HepG2 (cell line): ENCODE data around the gene ATP13A3. TPM values are rescaled to one million over a fixed set of nuclear protein-coding genes. Genes with fewer than 3 reads are reported as not detected.

Source experiments
- ATAC-seq: fragments of 200-7000 bp; cut with Tn5 transposase; 3 replicates; pipeline ENCODE4 v1.9.1; 2020; ENCODE audit warnings: mild to moderate bottlenecking, moderate library complexity
- BruUV-seq: library from RNA; stranded (reverse); fragments of 400-500 nt; replicated peaks from 2 replicates; lab custom pipeline; 2021; lab: Mats Ljungman, UMichigan
- CTCF ChIA-PET: fragments of 300-600 bp; formaldehyde crosslinking; extraction: SDS; loops from one replicate; lab custom pipeline; 2021; ENCODE audit warnings: low total read pairs, inconsistent platforms, low intra/inter-chr PET ratio; lab: Yijun Ruan, JAX
- POLR2A ChIA-PET: fragments of 350-600 bp; sonication (Branson Sonifier 250); formaldehyde crosslinking; loops from one replicate; lab custom pipeline; 2020; ENCODE audit warnings: antibody characterized with exemption, inconsistent platforms; lab: Yijun Ruan, JAX
- DNase-seq: peaks from one replicate; pipeline ENCODE4 v3.0.0-alpha.2; 2015; ENCODE audit warnings: low spot score
- FAIRE-seq: peaks from 3 replicates; lab custom pipeline; 2011; peaks lifted over from hg19 to GRCh38; lab: Jason Lieb, UNC
- H2AFZ ChIP-seq: one replicate; pipeline ENCODE4 v1.6.1; 2011; ENCODE audit warnings: low read length, inconsistent platforms
- H3K27ac ChIP-seq: fragments of 300-600 bp; 3 replicates; pipeline ENCODE4 v1.8.0; 2011; ENCODE audit warnings: mixed run types, mild to moderate bottlenecking, mixed read lengths, low read length, inconsistent platforms; ENCODE audit not compliant: insufficient read depth; ENCODE audit errors: extremely low read length
- H3K27me3 ChIP-seq, 2 experiments: fragments of 200-600 bp in 1 of 2; 2 replicates in 1 of 2; 3 replicates in 1 of 2; pipeline versions ENCODE4 v1.6.0 to v1.8.0; 2011; ENCODE audit warnings: low read length in 2 of 2, mild to moderate bottlenecking in 2 of 2, moderate library complexity in 2 of 2, inconsistent platforms in 1 of 2; ENCODE audit not compliant: insufficient read depth in 2 of 2, control insufficient read depth in 1 of 2
- H3K36me3 ChIP-seq, 2 experiments: fragments of 200-600 bp in 1 of 2; replicated peaks in 1 of 2; 2 replicates in 1 of 2; 3 replicates in 1 of 2; pipeline versions ENCODE4 v1.5.1 to v1.8.0; 2011; ENCODE audit warnings: low read length in 2 of 2, inconsistent platforms in 1 of 2; ENCODE audit not compliant: insufficient read depth in 2 of 2, control insufficient read depth in 1 of 2
- H3K4me1 ChIP-seq: 2 replicates; pipeline ENCODE4 v1.5.1; 2012; ENCODE audit warnings: low read length, inconsistent platforms; ENCODE audit not compliant: insufficient read depth
- H3K4me2 ChIP-seq: 2 replicates; pipeline ENCODE4 v1.6.0; 2011; ENCODE audit warnings: low read depth, low read length, inconsistent platforms
- H3K4me3 ChIP-seq, 3 experiments: fragments of 200-600 bp in 1 of 3; sonication (generic), shearing (Covaris generic) in 1 of 3; replicated peaks in 1 of 3; 2 replicates each; pipeline ENCODE4 v1.5.1; 2011 to 2016; ENCODE audit warnings: low read length in 3 of 3, inconsistent platforms in 2 of 3, low read depth in 2 of 3, mild to moderate bottlenecking in 2 of 3, control low read depth in 1 of 3, mixed read lengths in 1 of 3; ENCODE audit not compliant: insufficient read depth in 1 of 3
- H3K79me2 ChIP-seq: one replicate; pipeline ENCODE4 v1.6.1; 2011; ENCODE audit warnings: low read length, inconsistent platforms; ENCODE audit not compliant: insufficient read depth
- H3K9ac ChIP-seq: 2 replicates; pipeline ENCODE4 v1.6.0; 2011; ENCODE audit warnings: mild to moderate bottlenecking, low read depth, low read length, inconsistent platforms; ENCODE audit not compliant: insufficient read depth
- H3K9me3 ChIP-seq: 2 replicates; pipeline ENCODE4 v1.5.1; 2012; ENCODE audit warnings: mild to moderate bottlenecking, low read length
- H4K20me1 ChIP-seq: 2 replicates; pipeline ENCODE4 v1.6.0; 2011; ENCODE audit warnings: inconsistent platforms, mild to moderate bottlenecking, low read length, moderate library complexity; ENCODE audit not compliant: insufficient read depth
- AFF4 ChIP-seq: sonication (generic); formaldehyde crosslinking; IDR thresholded peaks from 2 replicates; pipeline ENCODE4 v1.4.0; 2020; ENCODE audit warnings: missing genetic modification reagents
- ATF7-NPFF ChIP-seq: sonication (generic); formaldehyde crosslinking; IDR thresholded peaks from 2 replicates; pipeline ENCODE4 v1.8.1; 2023; ENCODE audit warnings: mild to moderate bottlenecking, low read depth, missing genetic modification reagents, moderate library complexity
- KAT7 ChIP-seq: IDR thresholded peaks from 2 replicates; pipeline ENCODE4 v1.6.1; 2018; ENCODE audit warnings: borderline replicate concordance, missing compliant biosample characterization
- MNT ChIP-seq: fragments of 450-650 bp; IDR thresholded peaks from 2 replicates; pipeline ENCODE4 v1.6.1; 2016
- NCOA1 ChIP-seq: sonication (generic); formaldehyde crosslinking; IDR thresholded peaks from 2 replicates; pipeline ENCODE4 v1.9.0; 2021; ENCODE audit warnings: missing genetic modification reagents
- TEAD3 ChIP-seq: optimal IDR thresholded peaks from 2 replicates; pipeline ENCODE3; 2016; ENCODE audit warnings: borderline replicate concordance
- ZNF546 ChIP-seq: sonication (generic); formaldehyde crosslinking; conservative IDR thresholded peaks from 2 replicates; pipeline ENCODE4 v1.8.1; 2023; ENCODE audit warnings: mild to moderate bottlenecking, missing genetic modification reagents
- WGBS: methylation state at CpG from one replicate; pipeline ENCODE4 v1.1.6; 2017; ENCODE audit warnings: low lambda C conversion rate; 5-methylcytosine and 5-hydroxymethylcytosine counted together
- in situ Hi-C: cut with HindIII; loops from 2 replicates; pipeline ENCODE4 v1.10.0; 2017; ENCODE audit warnings: low pct_unique_long_range_greater_than_20kb; ENCODE audit not compliant: extremely low pct_ligation_motif_present
- intact Hi-C: fragments of 100-400 bp; cut with micrococcal nuclease; formaldehyde crosslinking; loops from one replicate; pipeline ENCODE4 v1.10.0; 2022; ENCODE audit not compliant: unreplicated experiment
- polyA plus RNA-seq, 8 experiments: library from polyadenylated mRNA; depleted of rRNA in 3 of 8; stranded (reverse) in 7 of 8; unstranded in 1 of 8; fragments of >200 nt; fragmentation: Illumina TruSeq in 4 of 8; extraction: Trizol in 4 of 8; gene quantifications; 2 replicates each; pipeline versions ENCODE4 v1.2.1 to v1.2.3, GENCODE V29; 2011 to 2016; ENCODE audit warnings: low read depth in 4 of 8, missing spikeins in 1 of 8, mixed read lengths in 1 of 8; ENCODE audit not compliant: insufficient read depth in 1 of 8
- small RNA-seq, 3 experiments: library from RNA; depleted of rRNA; stranded (forward); fragments of <200 nt; gene quantifications; one replicate each; pipeline ENCODE3, GENCODE V24; 2012; ENCODE audit warnings: low read depth in 2 of 3, low replicate concordance in 1 of 3; ENCODE audit not compliant: insufficient read length in 3 of 3, insufficient read depth in 2 of 3
- total RNA-seq, 5 experiments: library from RNA; depleted of rRNA; stranded (reverse); fragments of >200 nt; fragmentation: Illumina TruSeq; extraction: Trizol; gene quantifications; 2 replicates each; pipeline ENCODE4 v1.2.3, GENCODE V29; 2016; ENCODE audit warnings: low read depth in 1 of 5

Gene ATP13A3
- total and polyA plus RNA-seq, 2 of the 13 experiments (the other 11 are each of a cell fraction or from before 2014, with no cell fraction given) = 44.9 to 80.8 TPM

DNA sequence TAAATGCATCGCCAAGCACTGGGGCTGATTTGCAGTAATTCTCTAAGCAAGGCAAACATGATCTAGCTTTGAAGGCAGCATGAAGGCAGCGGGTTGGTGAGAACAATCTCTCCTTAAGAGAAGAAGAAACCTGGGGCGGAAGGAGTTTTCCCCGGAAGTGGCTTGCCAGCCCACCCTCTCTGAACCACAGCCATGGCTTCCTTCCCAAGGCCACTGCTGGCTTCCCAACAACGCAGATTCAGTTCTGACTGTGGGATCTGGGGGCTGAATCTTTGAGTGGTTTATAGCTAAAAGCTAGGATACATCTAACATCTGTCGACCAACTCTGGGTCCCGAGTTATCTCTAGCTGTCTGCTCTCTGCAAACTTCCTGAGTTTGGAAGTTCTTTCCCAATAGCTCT is 131.4 kb downstream of the ATP13A3 start (continued):
- no peak for TF ChIP-seq AFF4
- TF ChIP-seq KAT7 = no peak
- TF ChIP-seq TEAD3 = no peak

DNA sequence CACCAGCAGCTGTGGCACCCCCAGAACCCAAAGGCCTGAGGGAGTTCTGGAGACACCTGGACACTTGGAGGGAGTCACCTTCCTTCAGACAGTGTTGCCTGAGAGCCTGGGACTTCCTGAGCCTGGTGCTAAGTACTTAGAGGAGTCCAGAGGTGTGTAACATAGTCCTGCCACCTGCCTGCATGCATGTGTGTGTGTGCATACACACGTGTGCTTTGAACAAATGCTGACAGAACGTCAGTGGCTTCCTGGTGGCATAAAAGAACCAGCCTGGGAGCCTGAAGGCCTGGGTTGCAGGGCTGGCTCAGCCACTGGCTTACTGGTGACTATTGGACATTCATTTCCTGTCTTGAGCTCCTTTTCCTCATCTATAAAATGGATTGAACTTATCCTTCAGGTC is 132.5 kb downstream of the ATP13A3 start:
- Histone ChIP-seq H3K4me1 (peaks cover 24% of the 10 kb centered on the region), H4K20me1 (no peaks in the 10 kb centered on the region), H3K9ac (no peak overlapping the region), H3K36me3 (no peaks in the 10 kb centered on the region), H3K79me2 (no peaks in the 10 kb centered on the region), H3K27me3 (peaks cover 3 to 21% of the 10 kb centered on the region in 2 experiments; a peak in 3 of 5 replicates), H3K9me3 (no peaks in the 10 kb centered on the region), H3K4me3 (no peak overlapping the region), H3K4me2 (no peak overlapping the region), H2AFZ (no peak overlapping the region), H3K27ac (no peak overlapping the region)
- DNase-seq (no peak), ATAC-seq (no peak), FAIRE-seq (no peak)
- POLR2A ChIA-PET = no interaction called here
- in situ Hi-C loops = no loop called here
- BruUV-seq = no TSS peak
- intact Hi-C loops = loop anchor here (5.0 kb wide), 1 partner anchor 43 kb away; the partner anchor contains the start of gene GP5
- CTCF ChIA-PET = no interaction called here
- 20% methylated on average over 1 of the region's 2 CpGs for WGBS
- TF ChIP-seq NCOA1 (CRISPR knock-in tag) = no peak
- peak; percentile 51 for TF ChIP-seq MNT
- no peak for TF ChIP-seq ZNF546 (CRISPR knock-in tag)
- no peak for TF ChIP-seq ATF7-NPFF (CRISPR knock-in tag)

Small RNA genes lying within 50 kb of the gene (small RNA-seq; reads per million reads assigned to genes)
- gene AC108676.2 (0 reads per million in 3 experiments), gene RNU6-1101P (0 reads per million in 3 experiments)

Other genes with a start within 250 kb of the ATP13A3 start
- gene CPN2, start 135.7 kb downstream of the ATP13A3 start, total RNA-seq (2016; rRNA removed; fragmentation: Illumina TruSeq; extraction: Trizol) = 16.3 and 27.7 TPM in 2 replicates
- gene CPN2, start 135.7 kb downstream of the ATP13A3 start, polyA plus RNA-seq (2011; rRNA removed) = 26.7 and 29.3 TPM in 2 replicates
- not detected in 2 replicates for gene LRRC15, start 117.3 kb downstream of the ATP13A3 start, total RNA-seq (2016; rRNA removed; fragmentation: Illumina TruSeq; extraction: Trizol)
- gene LRRC15, start 117.3 kb downstream of the ATP13A3 start, polyA plus RNA-seq (2011; rRNA removed) = not detected in 2 replicates
- gene GP5, start 87.7 kb downstream of the ATP13A3 start, total RNA-seq (2016; rRNA removed; fragmentation: Illumina TruSeq; extraction: Trizol) = not detected in 2 replicates
- gene GP5, start 87.7 kb downstream of the ATP13A3 start, polyA plus RNA-seq (2011; rRNA removed) = 0.01 TPM in 1 of 2 replicates, not detected in the other
- 3.2 and 7.3 TPM in 2 replicates for gene TMEM44, start 146.4 kb upstream of the ATP13A3 start, total RNA-seq (2016; rRNA removed; fragmentation: Illumina TruSeq; extraction: Trizol)
- gene TMEM44, start 146.4 kb upstream of the ATP13A3 start, polyA plus RNA-seq (2011; rRNA removed) = 13.8 and 16.0 TPM in 2 replicates
- 19.3 and 32.1 TPM in 2 replicates for gene LSG1, start 185.2 kb upstream of the ATP13A3 start, total RNA-seq (2016; rRNA removed; fragmentation: Illumina TruSeq; extraction: Trizol)
- gene LSG1, start 185.2 kb upstream of the ATP13A3 start, polyA plus RNA-seq (2011; rRNA removed) = 19.6 and 21.4 TPM in 2 replicates
- 0.42 and 0.91 TPM in 2 replicates for gene FAM43A, start 198.9 kb upstream of the ATP13A3 start, total RNA-seq (2016; rRNA removed; fragmentation: Illumina TruSeq; extraction: Trizol)
- gene FAM43A, start 198.9 kb upstream of the ATP13A3 start, polyA plus RNA-seq (2011; rRNA removed) = 1.5 and 1.8 TPM in 2 replicates